Measurements from ENCODE around the gene RHOD.

DNA sequence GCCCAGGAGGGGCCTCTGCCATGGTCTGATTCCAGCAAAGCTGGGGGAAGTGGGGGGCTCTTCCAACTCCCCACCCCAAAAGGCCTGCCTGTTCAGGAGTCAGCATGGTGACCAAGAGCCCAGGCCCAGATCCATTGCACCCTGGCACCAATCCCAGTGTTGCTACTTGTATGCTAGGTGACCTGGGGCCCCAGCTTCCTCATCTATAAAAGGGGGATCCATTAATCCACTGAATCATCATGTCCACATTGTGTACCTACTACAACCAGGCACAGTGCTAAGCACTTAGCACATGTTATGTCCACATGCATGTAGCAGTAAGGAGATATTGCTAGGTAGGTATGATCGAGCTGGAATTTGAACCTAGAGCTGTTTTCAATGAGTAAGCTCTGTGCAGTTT is 31.7 kb upstream of the RHOD start:
- TF ChIP-seq POLR2A (IDR thresholded peaks at IDR 0.05): no peak
- TF ChIP-seq, protein P1, sequence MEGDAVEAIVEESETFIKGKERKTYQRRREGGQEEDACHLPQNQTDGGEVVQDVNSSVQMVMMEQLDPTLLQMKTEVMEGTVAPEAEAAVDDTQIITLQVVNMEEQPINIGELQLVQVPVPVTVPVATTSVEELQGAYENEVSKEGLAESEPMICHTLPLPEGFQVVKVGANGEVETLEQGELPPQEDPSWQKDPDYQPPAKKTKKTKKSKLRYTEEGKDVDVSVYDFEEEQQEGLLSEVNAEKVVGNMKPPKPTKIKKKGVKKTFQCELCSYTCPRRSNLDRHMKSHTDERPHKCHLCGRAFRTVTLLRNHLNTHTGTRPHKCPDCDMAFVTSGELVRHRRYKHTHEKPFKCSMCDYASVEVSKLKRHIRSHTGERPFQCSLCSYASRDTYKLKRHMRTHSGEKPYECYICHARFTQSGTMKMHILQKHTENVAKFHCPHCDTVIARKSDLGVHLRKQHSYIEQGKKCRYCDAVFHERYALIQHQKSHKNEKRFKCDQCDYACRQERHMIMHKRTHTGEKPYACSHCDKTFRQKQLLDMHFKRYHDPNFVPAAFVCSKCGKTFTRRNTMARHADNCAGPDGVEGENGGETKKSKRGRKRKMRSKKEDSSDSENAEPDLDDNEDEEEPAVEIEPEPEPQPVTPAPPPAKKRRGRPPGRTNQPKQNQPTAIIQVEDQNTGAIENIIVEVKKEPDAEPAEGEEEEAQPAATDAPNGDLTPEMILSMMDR (IDR thresholded peaks at IDR 0.05): no peak
